SK-N-MC (cell line): ENCODE data around the gene JPT1.

Experiments
- EZH2 ChIP-seq: fragments of 200-600 bp; sonication (generic); IDR thresholded peaks from one replicate; pipeline ENCODE4 v1.6.1; 2017; ENCODE audit warnings: antibody characterized with exemption
- FOXP2 ChIP-seq: optimal IDR thresholded peaks from 2 replicates; pipeline ENCODE3; 2011; ENCODE audit warnings: mild to moderate bottlenecking, moderate library complexity; ENCODE audit not compliant: insufficient read depth; ENCODE audit errors: extremely low read length, control extremely low read depth

DNA sequence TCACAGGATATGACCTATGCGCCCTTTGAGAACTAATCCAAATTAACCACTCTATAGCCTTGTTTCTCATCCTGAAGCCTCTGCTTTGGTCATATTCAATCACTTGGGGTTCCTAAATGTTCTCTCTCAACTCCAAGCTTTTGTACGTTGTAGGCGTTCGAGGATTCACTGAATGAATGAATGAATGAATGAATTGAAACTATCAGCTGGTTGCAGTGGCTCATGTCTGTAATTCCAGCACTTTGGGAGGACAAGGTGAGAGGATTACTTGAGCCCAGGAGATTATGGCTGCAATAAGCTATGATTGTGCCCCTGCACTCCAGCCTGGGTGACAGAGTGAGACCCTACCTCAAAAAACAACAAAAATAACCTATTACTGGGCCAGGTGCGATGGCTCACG is 34.3 kb upstream of the JPT1 start:
- TF ChIP-seq FOXP2 (no peak), EZH2 (no peak)
